ENCODE data around the gene OPCML.

OPCML gene

DNA sequence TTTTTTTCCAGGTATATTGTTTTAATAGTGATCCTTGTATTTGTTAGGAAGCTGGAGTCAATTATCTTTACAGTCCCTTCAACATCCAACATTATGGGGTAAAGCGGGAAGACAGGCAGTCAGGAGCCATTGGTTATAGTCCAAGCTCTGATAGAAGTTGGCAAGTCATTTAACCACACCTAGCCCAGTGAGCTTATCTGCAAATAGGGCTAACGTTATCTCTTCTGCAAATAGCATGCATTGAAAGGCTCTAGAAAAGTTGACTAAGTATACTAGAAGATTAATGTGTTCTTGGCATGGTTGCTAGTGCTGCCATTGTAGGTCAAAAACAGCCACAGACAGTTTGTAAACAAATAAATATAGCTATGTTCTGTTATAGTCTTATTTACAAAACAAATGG, 520.7 kb downstream of the OPCML start:
- in situ Hi-C loops (cut with HindIII; ENCODE audit: low sequenced_read_pairs), result no loop called here

GRCh38 chr11:133007027-133007584, 525.2 kb downstream of the OPCML start:
- in situ Hi-C loops (cut with HindIII; ENCODE audit: low sequenced_read_pairs), result no loop called here

DNA sequence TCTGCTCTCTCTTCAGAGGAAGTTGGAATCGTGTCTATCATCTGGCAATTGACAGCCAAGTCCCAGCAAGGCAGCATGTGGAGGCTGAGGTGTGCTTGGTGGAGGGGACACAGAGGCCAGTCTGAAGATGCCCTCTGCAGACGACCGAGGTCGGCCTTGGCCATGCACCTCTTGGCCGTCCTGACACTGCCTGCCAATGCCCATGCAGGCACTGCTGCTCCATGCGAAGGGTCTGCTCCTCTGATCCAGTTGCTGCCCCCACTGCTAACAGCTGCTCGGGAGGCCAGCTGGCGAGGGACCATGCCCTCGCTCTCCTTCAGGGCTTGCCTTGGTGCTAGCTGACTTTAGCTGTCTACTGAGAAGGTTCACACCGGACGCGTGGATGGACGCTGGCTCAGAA, 527.9 kb downstream of the OPCML start:
- in situ Hi-C loops (cut with HindIII; ENCODE audit: low sequenced_read_pairs), result no loop called here

DNA sequence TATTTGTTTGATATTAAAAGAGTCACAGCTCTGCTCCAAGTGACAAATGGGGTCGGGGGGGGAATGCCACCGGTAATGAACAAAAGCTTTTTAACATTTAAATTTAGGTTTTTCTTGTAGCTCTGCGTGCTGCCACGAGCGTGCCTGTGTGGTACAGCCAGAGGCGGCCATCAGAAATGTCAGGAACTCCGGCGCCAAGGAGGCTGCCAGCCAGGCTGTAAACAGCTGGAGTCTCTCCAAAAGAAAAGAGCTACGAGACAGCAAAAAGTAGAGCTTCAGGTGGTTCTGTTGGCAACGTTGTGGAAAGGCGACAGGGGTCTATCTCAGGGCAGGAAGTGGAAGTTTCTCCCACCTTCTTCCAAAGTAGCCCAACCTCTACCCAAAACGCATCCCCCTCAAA, 532.8 kb downstream of the OPCML start:
- in situ Hi-C loops (cut with HindIII; ENCODE audit: low sequenced_read_pairs), result no loop called here

DNA sequence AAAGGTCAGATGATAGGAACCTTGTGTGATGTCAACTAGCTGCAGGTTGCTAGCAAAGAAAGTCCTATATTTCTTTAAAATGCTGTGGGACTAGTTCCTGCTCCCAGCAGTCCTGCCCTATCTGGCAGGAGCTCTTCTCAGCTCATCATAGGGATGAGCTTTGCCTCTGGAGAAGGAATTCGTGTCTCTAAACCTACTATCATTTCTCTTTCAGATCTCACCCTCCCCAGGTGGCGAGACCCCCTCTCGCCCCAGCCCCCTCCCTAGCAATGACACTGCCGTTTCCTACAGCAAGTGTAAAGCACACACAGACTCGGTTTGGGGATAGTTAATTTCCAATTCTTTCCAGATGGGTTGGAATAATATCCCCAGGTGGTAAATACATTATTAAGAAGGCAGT, 533.3 kb downstream of the OPCML start:
- in situ Hi-C loops (cut with HindIII; ENCODE audit: low sequenced_read_pairs), result no loop called here

DNA sequence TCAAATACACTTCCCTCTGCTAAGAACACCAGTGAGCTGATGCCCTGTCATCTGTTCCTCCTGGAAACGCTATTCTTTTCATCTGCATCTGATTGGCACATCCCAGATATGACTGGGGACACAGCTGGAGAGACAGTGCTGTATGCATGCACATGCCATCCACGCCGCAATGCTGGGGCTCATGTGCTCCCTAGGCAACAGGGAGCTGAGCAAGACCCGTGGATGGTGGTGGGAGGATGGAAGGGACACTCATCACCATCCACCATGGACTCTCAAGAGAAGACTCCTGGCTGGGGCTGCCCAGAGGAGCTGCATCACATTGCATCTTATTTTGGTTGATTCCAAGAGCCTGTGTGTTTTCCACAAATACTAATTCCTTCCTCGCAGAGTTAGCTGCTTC, 534.9 kb downstream of the OPCML start:
- in situ Hi-C loops (cut with HindIII; ENCODE audit: low sequenced_read_pairs), result no loop called here

DNA sequence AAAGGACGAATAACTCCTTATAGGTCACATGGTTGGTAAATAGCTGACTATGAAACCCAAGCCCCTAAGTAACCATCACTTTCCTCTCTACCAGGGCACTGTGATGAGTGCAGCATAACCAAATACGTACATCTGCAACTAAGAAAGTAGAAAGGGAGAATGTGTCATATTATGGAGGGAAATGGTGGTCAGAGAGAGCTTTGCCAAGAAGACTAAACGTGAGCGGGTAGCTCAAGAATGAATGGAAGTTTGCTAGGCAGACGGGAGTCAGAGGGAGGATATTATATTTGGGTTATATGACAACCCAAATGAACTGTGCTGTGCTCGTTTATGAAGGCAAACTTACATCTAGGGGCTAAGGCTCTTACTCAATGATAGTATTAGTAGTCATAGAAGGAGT, 537.3 kb downstream of the OPCML start:
- in situ Hi-C loops (cut with HindIII; ENCODE audit: low sequenced_read_pairs), result no loop called here

DNA sequence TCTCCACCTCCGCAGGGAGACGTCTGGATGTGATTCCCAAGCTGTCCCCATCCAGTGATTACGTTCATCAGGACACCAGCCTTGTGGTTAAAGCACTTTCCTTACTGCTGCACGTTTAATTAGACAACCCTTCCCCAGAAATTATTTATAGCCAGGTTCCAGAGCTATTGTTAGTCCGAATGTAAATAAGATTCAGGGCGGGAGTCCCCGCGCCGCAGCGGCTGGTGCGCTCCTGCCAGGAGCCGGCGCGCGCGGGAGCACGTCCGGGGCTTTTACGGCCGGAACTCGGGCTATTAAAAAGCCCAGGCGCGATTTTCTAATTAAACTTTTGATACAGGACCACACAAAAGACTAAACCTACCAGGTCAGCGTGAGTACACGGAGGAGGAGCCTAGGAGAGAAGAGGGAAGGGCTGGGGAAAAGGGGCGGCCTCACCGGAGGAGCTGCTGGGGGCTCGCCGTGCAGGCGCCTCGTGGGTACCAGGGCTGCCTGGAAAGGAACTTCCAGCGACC, 538.3 kb downstream of the OPCML start:
- in situ Hi-C loops (cut with HindIII; ENCODE audit: low sequenced_read_pairs), result no loop called here

- in situ Hi-C loops (cut with HindIII; ENCODE audit: low sequenced_read_pairs), result no loop called here
Observed at GRCh38 chr11:132992838-132993631, 539.3 kb downstream of the OPCML start.

DNA sequence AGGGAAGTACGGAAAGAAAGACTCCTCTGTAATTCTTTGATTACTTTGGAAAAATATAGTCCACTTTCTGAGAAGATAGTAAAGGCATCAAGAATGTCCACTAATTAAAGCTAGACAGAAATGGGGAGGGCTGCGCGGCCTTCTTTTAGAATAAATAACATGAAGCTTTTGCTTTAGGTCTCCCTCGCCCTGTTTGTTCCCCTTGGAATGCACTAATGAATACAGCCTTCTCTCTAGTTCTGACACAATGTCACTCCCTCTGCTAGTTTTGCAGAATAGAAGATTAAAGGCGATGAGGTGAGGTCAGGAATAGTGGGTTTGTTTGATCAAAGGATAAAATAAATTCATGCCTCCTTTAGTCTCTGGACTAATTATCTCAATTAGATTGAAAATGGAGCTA, 543.9 kb downstream of the OPCML start:
- in situ Hi-C loops (cut with HindIII; ENCODE audit: low sequenced_read_pairs), result no loop called here

DNA sequence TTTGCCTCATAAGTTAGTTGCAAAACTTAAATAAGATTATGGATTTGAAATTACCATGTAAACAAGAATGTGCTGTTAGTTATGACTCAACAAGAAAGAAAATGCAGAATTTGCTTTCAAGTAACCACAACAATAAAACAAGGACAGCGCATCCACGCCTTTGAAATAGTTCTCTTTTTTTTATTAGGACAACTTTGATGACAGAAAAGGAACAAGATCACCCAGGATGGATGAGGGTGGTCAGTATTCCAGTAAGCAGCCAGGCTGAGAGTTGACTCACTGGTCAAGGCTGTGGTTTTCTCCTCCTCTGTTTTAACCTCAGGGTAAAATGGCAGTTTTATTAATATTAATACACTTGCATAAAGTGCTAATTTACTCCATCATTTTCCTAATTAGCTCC, 544.4 kb downstream of the OPCML start:
- in situ Hi-C loops (cut with HindIII; ENCODE audit: low sequenced_read_pairs), result no loop called here

GRCh38 chr11:132983641-132983978, 548.7 kb downstream of the OPCML start:
- in situ Hi-C loops (cut with HindIII; ENCODE audit: low sequenced_read_pairs), result no loop called here

DNA sequence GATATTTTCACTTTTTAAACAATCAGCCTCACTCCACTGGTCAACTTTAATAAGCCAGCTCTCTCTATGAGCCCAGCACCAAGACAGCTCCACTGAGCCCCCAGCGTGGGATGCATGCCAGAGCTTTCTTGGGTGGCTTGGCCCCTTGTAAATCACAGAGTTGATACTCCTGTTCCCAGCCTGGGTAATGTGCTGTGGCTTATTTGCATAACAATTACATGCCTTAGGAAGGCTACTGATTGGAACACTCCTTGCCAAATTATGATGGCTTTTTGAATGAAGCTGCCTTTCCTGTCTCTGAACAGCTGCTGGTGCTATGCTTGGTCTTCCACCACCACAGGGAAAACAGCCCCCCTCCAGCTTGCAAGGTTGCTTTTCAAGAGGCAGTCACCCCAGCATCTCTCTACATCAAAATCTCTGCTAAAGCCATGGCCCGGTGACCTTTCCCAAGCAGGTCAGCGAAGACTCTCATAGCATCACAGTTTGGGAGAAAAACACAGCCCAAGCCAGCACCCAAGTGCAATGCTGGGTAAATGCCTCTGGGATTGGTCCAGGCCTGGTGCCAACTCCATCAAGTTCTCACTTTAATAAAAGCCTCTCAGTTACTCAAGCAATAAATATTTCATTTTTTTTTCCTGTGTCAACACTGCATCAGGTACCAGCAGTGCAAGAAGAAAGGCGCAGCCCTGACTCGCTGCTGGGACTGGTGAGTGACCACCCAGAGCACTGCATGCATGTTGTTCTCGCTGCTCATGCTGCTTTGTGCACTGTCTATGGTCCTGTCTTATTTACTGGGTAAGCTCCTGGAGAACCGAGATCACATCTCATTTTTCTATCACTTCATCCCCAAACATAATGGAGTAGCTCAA, 549.3 kb downstream of the OPCML start:
- in situ Hi-C loops (cut with HindIII; ENCODE audit: low sequenced_read_pairs), result no loop called here

DNA sequence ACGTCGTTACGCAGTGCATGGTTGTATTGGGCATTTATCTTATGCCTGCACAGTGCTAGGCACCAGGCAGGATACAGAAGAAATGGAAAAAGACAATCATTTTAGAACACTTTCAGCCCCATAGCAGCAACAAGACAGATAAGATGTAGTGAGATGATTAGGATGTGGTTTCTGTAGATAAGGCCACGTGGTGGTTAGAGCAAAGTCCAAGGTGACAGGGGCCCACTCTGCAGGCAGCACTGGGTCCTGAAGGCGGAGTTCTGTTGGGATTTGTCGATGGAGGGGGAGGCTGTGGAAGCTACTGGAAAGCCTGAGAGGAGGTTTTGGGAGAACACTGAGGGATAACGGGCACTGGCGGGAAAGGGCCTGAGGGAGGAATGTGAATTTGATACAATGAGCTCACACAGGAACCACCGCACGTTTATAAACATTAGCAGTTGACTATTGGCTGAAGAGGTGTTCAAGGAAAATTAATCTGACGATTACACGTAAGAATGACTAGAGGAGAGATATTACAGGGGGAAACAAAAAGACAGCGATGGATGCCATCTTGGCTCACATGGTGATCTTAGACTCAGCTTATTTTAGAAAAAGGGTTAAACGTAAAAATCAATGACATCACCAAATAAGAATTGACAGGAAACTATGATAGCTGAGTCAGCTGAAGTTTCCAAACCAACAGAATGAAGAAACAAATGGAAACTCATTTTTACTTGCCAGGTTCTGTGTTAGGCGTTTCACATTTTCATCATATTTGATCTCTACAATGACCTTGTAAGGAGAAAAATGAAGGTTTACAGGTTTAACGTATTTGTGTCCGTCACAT, 551.0 kb downstream of the OPCML start:
- in situ Hi-C loops (cut with HindIII; ENCODE audit: low sequenced_read_pairs), result no loop called here

DNA sequence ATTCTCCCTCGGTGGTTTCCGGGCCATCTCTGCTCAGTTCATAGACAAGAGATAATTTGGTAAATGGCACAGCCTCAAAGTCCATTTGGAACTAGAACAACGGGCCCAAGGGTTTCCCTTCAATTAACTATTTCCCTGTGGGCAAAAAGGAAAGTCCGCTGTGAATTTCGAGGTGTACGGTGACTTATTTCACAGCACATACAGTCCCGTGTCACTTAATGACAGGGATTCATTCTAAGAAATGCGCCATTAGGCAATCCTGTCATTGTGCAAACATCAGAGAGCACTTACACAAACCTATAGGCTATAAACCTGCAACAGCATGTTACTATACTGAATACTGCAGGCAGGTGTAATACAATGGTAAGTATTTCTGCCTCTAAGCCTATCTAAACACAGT, 551.6 kb downstream of the OPCML start:
- in situ Hi-C loops (cut with HindIII; ENCODE audit: low sequenced_read_pairs), result no loop called here

- in situ Hi-C loops (cut with HindIII; ENCODE audit: low sequenced_read_pairs), result no loop called here
Observed at GRCh38 chr11:132977746-132978145, 554.6 kb downstream of the OPCML start.

DNA sequence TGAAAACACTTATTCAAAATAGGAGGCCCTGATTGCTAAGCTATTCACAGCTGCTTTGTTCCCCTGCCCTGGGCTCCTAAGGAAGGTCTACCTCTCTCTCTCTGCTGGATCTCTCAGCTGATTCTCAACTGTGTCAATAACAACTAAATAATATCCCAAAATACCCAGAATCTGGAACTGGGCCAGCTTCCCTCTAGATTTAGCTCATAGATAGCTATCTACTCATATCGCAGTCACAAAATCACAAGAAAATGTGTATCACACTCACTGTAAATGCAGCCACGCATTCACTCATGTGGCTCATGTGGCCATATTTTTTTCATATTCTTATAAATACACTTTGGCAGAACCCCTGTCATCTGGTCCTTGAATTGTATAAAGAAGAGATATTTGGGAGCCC, 555.1 kb downstream of the OPCML start:
- in situ Hi-C loops (cut with HindIII; ENCODE audit: low sequenced_read_pairs), result no loop called here

- in situ Hi-C loops (cut with HindIII; ENCODE audit: low sequenced_read_pairs), result no loop called here
Observed at GRCh38 chr11:132976115-132976514, 556.2 kb downstream of the OPCML start.

DNA sequence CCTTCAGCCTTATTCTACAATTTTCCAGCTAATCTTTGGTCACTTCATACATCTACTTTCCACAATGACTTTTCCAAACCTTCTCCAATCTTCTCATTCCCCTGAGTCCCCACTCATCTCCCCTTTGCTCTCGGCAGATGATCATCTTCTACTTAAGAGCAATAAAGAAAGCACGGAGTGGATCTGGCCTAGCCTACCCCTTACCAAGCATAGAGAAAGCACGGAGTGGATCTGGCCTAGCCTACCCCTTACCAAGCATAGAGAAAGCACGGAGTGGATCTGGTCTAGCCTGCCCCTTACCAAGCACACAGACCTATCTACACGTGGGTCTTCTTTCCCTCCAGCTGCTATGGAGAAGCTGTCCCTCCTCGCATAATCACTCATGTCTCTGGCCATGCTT, 558.6 kb downstream of the OPCML start:
- in situ Hi-C loops (cut with HindIII; ENCODE audit: low sequenced_read_pairs), result no loop called here

DNA sequence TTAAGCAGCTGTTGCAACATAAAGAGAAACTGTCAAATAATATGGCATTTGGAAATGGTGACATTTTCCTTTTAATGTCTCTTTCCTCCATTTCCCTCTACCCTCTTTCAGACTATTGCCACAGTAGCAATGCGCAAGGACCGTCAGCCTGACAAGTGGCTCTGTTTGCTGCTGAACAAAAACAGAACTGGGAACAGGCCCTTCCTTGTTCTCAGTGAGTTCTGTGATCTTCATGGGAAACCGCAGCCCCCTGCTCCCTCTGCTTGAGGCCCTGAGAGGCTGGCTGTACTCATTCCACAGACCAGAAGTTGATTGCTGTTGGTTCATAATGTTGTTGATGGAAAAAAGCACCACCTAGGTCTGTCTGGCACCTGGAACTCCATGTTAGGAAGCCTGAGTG, 559.7 kb downstream of the OPCML start:
- in situ Hi-C loops (cut with HindIII; ENCODE audit: low sequenced_read_pairs), result no loop called here

- in situ Hi-C loops (cut with HindIII; ENCODE audit: low sequenced_read_pairs), result no loop called here
Observed at GRCh38 chr11:132971351-132971750, 561.0 kb downstream of the OPCML start.

All from DLD1 (cell line).